ENCODE data around the gene TMEM87A.
"Not testable (repeated sequence)": the region's sequence is repeated elsewhere in the genome, so short reads cannot be mapped to it uniquely, and the experiment has no call there.

The TMEM87A gene

DNA sequence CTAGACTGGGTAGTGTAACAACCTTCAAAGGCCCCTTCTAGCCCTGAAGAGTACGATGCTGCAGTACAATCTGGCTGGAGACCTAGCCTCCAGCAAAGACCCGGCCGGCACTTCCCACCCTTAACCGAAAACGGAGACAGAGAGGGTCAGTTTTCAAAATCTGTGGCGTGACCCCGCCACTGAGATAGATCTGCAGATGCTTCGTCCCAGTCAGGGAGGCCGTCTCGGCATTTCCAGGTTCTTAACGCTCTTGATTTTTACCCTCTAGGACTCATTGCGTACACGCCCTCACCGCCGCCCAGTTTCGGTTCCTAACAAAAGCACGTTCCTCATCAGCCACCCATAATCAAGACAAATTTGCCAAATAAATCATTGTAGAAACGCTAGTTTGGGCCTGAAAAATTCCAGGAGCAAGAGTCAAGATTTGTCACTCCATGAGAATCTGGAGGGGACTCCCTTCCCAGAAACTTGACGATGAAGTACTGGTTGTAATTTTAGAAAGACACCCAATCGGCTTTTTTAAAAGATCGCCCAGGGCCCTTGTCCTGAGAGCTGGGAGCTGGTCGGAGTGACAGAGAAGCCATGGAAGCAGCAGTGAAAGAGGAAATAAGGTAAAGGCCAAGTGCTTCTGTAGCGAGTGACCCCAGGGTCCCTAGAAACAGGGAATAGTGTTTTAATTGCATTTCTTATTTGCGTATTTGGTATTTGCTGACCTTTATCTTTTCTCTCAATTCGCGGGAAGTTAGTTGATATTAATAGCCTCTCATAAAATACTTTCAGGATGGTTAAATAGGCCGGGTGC lies 868 bp upstream of the TMEM87A start:
- DNase-seq (ENCODE audit: low read depth in 3 of 3): peak; percentile 21 to 50 (median 37)

DNA sequence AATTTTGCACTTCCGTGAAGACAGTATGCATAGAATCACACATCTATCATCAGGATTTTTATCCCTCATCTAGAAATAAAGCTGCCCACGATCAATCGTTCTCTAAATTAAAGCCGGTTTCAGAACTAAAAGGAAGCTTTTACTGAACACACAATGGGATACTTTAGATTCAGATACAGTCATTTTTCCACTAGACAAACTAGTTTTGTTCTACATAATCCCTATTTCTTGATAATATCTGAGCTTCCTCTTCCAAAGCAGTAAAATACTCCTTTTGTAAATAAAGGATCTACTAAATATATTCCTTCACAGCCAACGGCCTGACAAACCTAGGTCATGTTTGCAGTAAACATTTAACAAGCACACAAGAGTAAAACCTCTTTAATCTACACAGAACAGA lies 2.2 kb downstream of the TMEM87A start:
- DNase-seq (ENCODE audit: low read depth in 3 of 3): no peak

DNA sequence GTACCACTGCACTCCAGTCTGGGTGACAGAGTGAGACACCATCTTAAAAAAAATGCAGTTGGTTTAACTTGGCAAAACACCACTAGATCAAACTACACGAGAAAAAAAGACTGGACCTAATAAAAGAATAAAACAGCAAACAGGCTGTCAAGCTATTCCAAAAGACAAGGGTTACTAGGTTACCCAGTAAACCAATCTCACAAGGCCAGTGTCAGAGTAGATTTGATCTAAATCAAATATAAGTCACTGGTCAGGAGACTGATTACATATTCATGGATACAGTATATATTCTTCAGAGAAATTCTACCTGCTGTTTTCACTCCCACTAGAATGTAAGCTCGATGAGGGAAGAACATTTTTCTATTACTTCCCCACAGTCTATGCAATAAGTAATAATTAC lies 2.7 kb downstream of the TMEM87A start:
- DNase-seq (ENCODE audit: low read depth in 3 of 3): no peak

DNA sequence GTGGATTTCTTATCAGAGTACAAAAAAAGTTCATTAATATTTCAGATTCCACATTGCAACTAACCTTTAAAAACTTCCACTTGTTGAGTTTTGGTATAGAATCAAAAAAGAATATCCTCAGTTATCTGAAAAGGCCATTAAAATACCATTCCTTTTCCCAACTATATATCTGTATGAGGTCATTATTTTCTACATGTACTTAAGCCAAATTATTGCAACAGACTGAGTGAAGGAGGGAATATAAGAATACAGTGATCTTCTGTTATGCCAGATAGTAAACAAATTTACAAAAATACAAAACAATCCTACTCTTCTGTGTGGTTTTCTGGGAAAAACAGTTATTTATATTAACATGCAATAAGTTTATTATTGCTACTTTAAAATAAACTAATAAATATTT lies 5.9 kb downstream of the TMEM87A start:
- no peak for DNase-seq (ENCODE audit: low read depth in 3 of 3)

DNA sequence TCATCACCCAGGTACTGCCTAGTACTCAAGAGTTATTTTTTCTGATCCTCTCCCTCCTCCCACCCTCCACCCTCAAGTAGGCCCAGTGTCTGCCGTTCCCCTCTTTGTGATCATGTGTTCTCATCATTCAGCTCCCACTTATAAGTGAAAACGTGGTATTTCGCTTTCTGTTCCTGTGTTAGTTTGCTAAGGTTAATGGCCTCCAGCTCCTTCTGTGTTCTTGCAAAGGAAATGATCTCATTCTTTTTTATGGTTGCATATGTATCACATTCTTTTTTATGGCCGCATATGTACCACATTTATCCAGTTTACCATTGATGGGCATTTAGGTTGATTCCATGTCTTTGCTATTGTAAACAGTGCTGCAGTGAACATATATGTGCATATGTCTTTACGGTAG lies 8.4 kb downstream of the TMEM87A start:
- DNase-seq (ENCODE audit: low read depth in 3 of 3): no peak

DNA sequence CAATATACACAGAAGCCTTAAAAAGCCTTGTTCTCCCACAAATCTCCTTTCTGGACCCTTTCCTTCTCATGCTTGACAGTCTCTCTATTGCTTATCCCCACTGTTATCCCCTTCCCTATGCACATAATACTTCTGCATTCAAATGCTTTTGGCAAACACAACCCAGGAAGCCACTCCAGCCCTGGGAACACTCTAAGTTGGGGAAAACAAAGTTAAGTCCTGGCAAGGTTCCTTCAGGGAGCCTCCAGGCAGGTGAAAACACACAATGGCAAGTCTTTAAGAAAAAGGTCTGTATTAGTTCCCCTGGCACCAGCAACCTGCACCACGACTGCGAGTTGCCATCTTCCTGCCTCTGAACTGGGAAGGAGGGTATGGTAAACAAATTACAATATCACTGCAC lies 19.9 kb downstream of the TMEM87A start:
- no peak for DNase-seq (ENCODE audit: low read depth in 3 of 3)

DNA sequence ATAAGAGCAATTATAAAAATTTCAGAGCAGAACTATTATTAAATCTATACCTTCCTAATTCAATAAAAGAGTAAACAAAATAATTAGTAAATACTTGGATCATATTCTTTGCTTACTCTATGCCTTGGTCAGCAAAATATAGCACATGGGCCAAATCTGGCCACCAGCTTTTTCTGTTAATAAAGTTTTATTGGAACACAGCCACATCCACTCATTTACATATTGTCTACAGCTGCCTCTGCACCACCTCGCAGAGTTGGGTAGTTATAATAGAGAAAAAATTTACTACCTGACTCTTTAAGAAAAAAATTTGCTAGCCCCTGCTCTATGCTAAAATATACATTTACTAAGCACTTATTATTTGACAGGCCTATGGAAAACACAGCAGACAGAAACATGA lies 32.4 kb downstream of the TMEM87A start:
- DNase-seq (ENCODE audit: low read depth in 3 of 3): no peak

DNA sequence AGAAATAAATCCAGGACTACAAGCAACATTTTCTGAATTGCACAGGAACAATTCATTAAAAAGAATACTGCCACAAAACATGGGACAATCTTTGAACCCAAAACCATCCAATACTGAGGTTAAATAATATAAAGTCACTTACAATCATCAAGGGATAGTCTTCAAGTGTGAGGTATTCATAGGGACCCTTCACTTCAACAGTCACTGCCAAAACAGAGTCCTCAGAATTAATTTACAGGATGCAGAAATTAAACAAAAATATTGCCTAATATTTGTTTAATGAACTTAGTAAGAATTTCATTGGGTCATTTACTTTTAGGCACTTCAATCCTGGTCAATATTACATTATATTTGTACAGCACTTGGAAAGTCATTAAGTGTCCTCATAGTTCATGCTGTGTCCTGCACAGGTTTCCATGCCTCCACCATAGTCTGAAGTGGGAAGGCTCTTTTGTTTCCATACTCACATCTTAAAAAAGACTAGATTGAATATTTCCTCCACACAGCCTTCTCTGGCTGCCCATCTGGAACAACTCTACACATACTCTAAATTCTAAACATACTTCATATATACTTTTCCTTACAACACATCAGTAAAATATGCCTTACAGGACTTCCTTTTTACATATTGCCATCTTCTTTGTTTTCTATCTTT lies 33.6 kb downstream of the TMEM87A start:
- no peak for DNase-seq (ENCODE audit: low read depth in 3 of 3)

DNA sequence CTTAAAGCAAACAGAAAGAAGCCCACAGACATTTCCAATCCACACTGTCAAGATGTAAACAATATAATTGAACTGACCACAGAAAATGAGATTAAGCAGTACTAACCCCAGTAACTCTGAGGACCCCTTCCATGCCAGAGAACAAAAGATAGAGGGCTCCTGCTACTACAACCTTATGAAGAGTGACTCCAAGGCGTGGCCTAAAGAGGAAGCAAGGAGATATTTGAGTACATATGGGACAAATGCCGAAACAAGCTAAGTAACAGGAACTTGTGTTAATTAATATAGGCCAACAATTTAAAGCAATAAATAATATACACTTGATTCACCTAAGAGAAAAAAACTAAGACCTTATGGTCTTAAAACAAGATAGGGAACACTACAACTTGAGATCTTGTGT lies 40.1 kb downstream of the TMEM87A start:
- no peak for DNase-seq (ENCODE audit: low read depth in 3 of 3)

DNA sequence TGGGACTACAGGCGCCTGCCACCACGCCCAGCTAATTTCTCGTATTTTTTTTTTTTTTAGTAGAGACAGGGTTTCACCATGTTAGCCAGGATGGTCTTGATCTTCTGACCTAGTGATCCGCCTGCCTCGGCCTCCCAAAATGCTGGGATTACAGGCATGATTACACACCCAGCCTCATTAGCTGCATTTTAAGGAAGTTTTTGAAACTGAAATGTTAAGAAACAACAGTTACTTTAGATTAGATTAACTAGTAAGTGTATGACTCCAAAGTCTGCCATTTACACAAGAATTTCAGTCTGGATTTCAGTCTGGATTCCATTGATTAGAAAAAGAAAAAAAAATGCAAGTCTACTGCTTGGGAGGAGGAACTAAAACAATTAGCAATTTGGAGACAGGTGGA lies 40.6 kb downstream of the TMEM87A start:
- no peak for DNase-seq (ENCODE audit: low read depth in 3 of 3)

DNA sequence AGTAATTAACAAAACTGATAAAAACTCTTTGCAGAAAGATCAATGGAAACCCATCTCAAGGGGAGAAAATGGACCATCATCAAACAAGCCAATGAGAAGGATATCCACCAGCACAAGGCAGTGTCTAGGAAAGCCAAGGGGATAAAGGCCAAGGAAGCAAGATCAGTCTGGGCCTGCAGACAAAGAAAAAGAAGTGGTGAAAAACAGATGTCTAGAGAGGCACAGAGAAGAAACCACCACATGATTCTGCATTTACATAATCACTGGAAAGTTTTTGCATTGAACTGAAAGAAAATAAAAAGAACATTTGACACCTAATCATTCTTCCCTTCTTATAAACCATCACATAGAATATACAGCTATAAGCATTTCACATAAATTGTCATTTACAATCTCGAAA lies 42.1 kb downstream of the TMEM87A start:
- DNase-seq (ENCODE audit: low read depth in 3 of 3): no peak

DNA sequence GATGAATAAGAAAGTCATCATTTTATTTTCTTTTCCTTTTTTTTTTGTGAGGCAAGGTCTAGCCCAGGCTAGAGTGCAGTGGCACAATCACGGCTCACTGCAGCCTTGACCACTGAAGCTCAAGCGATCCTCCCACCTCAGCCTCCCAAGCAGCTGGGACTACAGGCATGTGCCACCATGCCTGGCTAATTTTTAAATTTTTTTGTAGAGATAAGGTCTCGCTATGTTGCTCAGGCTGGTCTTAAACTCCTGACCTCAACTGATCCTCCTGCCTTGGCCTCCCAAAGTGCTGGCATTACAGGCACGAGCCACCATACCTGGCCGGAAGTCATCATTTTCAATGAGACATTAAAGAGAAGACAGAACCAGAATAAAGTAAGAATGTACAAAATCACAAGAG lies 44.3 kb downstream of the TMEM87A start:
- not testable (repeated sequence) for DNase-seq (ENCODE audit: low read depth in 3 of 3)

DNA sequence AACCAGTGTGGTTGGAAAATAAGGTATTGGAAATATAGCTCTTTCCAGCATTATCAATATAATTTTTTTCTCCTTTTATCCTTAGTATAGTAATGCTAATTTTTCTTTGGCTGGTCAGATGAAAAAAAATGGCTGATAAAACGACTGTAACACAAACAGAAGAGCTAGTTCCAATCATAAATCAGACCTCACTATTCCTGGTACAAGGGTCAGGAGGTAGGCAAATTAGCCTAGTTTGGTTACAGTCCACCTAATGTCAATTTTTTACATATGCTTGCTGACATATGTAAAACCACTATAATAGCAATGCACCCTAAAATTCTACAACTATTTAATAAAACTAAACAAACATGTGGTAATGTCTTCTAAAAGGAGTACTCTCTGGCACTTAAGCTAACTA lies 45.2 kb downstream of the TMEM87A start:
- no peak for DNase-seq (ENCODE audit: low read depth in 3 of 3)

DNA sequence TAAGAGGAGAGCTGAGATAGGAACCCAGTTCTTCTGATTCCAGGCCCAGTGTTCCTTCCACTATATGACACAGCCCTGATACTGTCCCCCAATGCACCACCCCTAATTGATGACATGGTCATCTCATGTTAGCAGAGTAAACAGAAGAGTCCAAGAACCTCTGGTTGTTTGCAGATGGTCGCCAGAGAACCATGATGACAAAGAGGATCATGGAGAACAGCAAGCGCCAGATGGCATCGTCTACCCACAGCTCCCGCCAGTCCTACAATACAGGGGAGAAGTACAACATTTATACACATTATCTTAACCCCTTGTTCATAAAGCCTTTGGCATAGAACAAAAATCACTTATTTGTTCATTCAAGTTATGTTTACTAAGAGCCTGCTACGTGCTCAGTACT lies 46.6 kb downstream of the TMEM87A start:
- DNase-seq (ENCODE audit: low read depth in 3 of 3): no peak

DNA sequence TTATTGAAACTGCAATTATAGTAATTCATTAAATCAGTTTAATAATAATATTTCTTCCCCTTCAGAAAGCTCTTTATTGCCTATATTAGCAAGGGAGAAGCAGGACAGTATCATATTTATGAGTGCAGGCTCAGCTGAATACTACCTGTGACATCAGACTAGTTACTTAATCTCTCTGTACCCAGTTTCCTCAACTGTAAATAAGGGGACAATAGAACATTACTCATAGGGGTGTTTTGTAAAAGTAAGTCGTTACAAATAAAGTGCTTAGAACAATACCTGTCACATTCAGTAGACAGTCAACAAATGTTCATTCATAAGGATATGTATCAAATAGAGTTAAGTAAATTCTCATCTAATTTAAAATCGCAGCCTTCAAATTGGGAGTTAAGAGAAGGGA lies 53.0 kb downstream of the TMEM87A start:
- DNase-seq (ENCODE audit: low read depth in 3 of 3): no peak

DNA sequence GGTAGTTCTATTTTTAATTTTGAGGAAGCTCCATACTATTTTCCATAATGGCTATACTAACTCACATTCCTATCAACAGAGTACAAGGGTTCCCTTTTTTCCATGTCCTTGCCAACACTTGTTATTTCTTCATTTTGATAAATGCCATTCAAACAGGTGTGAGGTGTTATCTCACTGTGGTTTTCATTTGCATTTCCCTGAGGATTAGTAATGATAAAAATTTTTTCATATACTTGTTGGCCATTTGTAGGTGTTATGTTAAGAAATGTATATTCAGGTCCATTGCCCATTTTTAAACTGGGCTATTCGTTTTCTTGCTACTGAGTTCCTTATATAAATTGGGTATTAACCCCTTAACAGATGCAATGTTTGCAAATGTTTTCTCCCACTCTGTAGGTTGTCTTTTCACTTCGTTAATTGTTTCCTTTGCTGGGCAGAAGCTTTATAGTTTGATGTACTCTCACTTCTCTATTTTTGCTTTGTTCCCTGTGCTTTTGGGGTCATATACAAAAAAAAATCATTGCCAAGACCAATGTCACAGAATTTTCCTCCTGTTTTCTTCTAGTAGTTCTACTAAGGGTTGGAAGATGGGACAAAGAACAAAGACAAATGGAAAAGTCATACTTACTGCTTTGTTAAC lies 54.2 kb downstream of the TMEM87A start:
- no peak for DNase-seq (ENCODE audit: low read depth in 3 of 3)

DNA sequence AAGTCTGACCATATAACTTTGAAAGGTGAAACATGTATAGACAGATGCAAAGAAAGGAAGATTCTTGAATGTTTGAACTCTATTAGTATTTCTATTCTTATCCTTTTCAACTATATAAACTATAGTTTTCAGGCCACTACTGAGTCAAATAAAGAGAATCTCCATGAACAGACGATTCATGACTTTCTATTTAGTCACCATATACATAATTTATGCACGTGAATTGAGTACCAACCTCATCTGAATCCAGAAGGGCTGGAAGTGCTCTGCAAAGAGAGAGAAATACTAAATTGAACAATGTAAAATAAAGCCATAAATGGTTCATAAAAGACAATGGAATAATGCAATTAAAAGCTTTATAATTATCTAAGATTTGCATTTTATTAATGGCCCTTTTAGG lies 55.7 kb downstream of the TMEM87A start:
- DNase-seq (ENCODE audit: low read depth in 3 of 3): no peak

DNA sequence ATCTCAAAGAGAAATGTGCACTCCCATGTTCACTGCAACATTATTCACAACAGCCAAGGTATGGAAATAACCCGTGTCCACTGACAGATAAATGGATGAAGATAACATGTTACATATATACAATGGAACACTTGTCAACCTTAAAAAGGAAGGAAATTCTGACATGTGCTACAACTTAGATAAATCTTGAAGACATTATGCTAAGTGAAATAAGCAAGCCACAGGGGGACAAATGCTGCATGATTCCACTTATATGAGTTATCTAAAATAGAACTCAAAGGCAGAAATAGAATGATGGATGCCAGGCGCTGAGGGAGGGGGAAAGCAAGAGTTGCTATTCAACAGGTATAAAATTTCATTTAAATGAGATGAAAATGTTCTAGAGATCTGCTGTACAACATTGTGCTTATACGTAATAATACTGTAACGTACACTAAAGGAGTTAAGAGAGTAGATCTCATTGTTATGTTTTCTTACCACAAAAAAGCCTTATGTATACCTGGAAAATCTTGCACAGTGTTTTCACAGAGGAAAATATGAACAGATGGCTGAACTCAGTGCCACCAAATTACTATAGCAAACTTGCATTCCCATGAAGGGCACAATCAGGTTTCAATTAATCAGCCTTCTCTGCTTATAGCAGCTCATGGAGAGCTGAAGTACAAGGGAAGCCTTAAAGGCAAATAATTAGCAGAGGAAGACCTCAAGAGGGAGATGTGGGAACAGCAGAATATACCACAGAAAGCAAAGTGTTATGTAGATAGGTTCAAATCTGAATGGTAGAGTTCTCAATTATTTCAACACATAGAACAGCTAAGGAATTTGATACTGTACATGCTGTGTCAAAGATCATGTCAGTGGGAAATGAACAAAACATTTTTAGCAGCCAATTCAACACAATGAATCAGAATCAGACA lies 57.1 kb downstream of the TMEM87A start:
- no peak for DNase-seq (ENCODE audit: low read depth in 3 of 3)

DNA sequence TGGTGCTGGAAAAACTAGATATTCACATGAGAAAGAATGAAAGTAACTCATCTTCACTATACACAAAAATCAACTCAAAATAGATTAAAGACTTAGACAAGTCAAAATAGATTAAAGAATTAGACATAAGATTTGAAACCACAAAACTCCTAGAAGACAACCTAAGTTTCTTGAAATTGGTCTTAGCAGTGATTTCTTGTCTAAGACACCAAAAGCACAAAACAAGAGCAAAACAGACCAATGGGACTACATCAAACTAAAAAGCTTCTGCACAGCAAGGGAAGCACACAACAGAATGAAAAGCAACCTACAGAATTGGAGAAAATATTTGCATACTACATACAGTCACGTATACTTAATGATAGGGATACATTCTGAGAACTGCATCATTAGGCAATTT lies 58.6 kb downstream of the TMEM87A start:
- no peak for DNase-seq (ENCODE audit: low read depth in 3 of 3)

DNA sequence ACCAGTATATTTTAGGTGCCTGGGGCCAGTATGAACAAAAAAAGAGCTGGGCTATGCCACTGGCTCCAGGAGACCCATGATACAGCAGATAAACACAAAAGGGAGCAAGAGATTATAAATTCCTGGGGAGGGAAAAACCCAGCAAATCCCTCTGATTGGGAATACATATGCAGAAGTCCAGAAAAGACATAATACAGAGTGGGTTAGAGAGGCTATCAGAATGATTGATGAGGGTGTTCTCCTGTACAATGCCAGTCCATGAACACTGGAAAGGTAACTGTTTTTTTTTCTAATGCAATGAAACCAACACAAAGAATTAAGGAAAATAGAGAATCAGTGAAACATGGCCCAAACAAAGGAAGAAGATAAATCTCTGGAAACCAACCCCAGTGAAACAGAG lies 59.7 kb downstream of the TMEM87A start:
- DNase-seq (ENCODE audit: low read depth in 3 of 3): no peak

DNA sequence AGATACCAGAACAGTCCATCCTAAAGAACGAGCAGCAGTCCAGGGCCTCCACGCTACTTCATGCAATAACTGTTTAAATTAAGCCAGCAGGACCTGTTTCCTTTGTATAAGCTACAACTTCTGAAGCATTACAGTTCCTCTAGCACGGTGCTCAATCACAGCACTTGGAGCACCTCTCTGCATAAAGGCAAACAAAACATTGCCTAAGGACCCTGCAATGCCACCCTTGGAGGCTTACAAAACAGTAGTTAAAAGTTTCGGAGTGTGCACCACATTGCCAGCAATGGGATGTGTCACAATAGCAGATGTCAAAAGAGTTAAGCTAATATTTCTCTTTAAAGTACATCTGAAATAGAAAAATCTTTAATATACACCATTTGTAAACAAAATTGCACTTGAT lies 62.5 kb downstream of the TMEM87A start:
- no peak for DNase-seq (ENCODE audit: low read depth in 3 of 3)
